Stimulated activated naive B cell treated with anti-CD40 and anti-IgM and Interleukin-4, amounts not matched to agents 10 μg/mL and 1 μg/mL and 100 μg/mL, for 72 hours (primary cell): ENCODE results near the gene LDHAL6A.
"Not testable (repeated sequence)": the region's sequence is repeated elsewhere in the genome, so short reads cannot be mapped to it uniquely, and the experiment has no call there.

ENCODE experiments used
- ATAC-seq, 2 donors: fragments of 150-1000 bp; cut with Tn5 transposase; replicated peaks; 2 replicates each; pipeline ENCODE4 v1.10.0; 2021; ENCODE audit warnings: moderate library complexity in 1 of 2
- DNase-seq: peaks from one replicate; pipeline ENCODE4 v3.0.0; 2021
- H3K27ac Mint-ChIP-seq: one replicate; pipeline ENCODE4 v1.8.0; 2022; ENCODE audit warnings: mild to moderate bottlenecking, mixed read lengths
- H3K27me3 Mint-ChIP-seq, 2 donors: one replicate each; pipeline ENCODE4 v1.8.0; 2022; ENCODE audit warnings: mixed read lengths in 2 of 2
- H3K36me3 Mint-ChIP-seq, 2 donors: one replicate each; pipeline ENCODE4 v1.8.0; 2022; ENCODE audit warnings: mixed read lengths in 2 of 2, mild to moderate bottlenecking in 1 of 2
- H3K4me1 Mint-ChIP-seq, 2 donors: one replicate each; pipeline ENCODE4 v1.8.0; 2022; ENCODE audit warnings: mixed read lengths in 2 of 2, mild to moderate bottlenecking in 1 of 2
- H3K4me3 Mint-ChIP-seq, 2 donors: one replicate each; pipeline ENCODE4 v1.8.0; 2022; ENCODE audit warnings: mild to moderate bottlenecking in 2 of 2, mixed read lengths in 2 of 2, moderate library complexity in 1 of 2
- H3K9me3 Mint-ChIP-seq, 2 donors: one replicate each; pipeline ENCODE4 v1.8.0; 2022; ENCODE audit warnings: mixed read lengths in 2 of 2, mild to moderate bottlenecking in 1 of 2

LDHAL6A gene

DNA sequence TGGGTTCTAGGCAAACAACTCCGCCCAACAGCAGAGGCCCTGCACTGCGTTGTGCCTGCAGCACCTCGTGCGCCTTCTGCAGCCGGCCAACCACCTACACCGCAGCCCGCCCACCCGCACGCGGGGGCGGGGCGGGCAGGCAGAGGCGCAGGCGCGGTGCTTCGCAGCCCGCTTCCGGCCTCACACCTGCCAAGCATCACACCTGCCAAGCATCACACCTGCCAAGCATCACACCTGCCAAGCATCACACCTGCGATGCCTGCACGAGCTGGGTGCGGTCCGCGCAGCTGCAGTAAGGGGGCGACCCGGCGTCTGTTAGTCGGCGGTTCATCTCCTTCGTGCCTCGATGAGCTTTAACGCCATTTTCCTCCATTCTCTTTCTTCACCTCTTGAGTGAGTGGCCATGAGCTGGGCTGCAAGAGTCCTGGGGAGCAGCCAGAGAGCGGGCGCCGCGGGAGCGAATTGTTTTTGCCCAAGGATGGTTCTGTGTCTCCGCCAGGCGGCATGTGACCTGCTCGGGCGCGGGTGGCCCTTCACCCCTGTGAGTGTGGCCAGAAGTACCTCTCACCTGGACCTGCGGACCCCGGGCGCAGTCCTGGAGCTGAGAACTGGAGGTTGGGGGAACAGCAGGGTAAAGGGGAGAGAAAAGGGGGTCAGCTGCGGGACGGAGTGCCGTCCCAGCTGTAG lies at the start of gene LDHAL6A:
TSS of gene LDHAL6A (plus strand) at position 171 of the 687 bp plus-strand sequence. CDS start 825 bp downstream, outside the sequence.
- peaks cover 9 to 14% of the 10 kb centered on the region in 2 donors for H3K27me3 Mint-ChIP-seq
- ATAC-seq (peak in 1 of 2 donors; percentile 36), DNase-seq (no peak)
- H3K4me3 Mint-ChIP-seq = peak within 1 kb of the TSS in 1 of 2 donors; percentile 10
- H3K9me3 Mint-ChIP-seq = no peaks in the 10 kb centered on the region
- peaks cover 0 to 6% of the 10 kb centered on the region in 2 donors for H3K4me1 Mint-ChIP-seq
- no peak within 1 kb of the TSS for H3K27ac Mint-ChIP-seq
- H3K36me3 Mint-ChIP-seq = no peaks in the 10 kb centered on the region

DNA sequence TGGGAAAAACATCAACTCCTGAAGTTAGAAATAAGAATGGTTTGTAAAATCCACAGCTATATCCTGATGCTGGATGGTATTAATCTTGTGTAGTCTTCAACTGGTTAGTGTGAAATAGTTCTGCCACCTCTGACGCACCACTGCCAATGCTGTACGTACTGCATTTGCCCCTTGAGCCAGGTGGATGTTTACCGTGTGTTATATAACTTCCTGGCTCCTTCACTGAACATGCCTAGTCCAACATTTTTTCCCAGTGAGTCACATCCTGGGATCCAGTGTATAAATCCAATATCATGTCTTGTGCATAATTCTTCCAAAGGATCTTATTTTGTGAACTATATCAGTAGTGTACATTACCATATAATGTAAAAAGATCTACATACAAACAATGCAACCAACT lies 48.3 kb upstream of the LDHAL6A start:
- not testable (repeated sequence) for H3K4me3 Mint-ChIP-seq, H3K4me1 Mint-ChIP-seq, H3K9me3 Mint-ChIP-seq, H3K27me3 Mint-ChIP-seq, H3K27ac Mint-ChIP-seq, ATAC-seq, DNase-seq
- peaks cover 35 to 39% of the 10 kb centered on the region in 2 donors for H3K36me3 Mint-ChIP-seq

DNA sequence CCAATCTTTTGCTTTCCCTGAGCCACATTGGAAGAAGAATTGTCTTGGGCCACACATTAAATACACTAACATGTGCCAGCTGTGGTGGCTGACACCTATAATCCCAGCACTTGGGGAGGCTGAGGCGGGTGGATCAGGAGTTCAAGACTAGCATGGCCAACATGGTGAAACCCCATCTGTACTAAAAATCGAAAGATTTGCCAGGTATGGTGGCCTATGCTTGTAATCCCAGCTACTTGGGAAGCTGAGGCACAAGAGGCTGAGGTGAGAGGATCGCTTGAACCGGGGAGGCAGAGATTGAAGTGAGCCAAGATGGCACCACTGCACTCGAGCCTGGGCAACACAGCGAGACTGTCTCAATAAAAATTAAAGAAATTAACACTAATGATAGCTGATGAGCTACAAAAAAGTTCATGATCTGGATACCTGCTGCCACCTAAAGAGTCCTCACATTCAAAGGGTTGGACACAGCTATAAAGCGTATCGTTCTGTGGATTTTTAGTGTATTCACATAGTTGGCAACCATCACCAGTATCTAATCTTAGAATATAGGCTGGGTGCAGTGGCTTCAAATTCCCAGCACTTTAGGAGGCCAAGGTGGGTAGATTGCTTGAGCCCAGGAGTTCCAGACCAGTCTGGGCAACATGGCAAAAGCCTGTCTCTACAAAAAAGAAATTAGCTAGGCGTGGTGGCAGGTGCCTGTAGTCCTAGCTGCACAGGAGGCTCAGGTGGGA lies 46.9 kb upstream of the LDHAL6A start:
- H3K4me3 Mint-ChIP-seq = no peak overlapping the region
- H3K4me1 Mint-ChIP-seq = peaks cover 7 to 9% of the 10 kb centered on the region in 2 donors
- H3K36me3 Mint-ChIP-seq = peaks cover 28% of the 10 kb centered on the region in 2 donors
- H3K9me3 Mint-ChIP-seq = peaks cover 0 to 4% of the 10 kb centered on the region in 2 donors
- no peak overlapping the region for H3K27ac Mint-ChIP-seq
- DNase-seq (no peak), ATAC-seq (peak in 1 of 2 donors; percentile 22)
- no peaks in the 10 kb centered on the region for H3K27me3 Mint-ChIP-seq

DNA sequence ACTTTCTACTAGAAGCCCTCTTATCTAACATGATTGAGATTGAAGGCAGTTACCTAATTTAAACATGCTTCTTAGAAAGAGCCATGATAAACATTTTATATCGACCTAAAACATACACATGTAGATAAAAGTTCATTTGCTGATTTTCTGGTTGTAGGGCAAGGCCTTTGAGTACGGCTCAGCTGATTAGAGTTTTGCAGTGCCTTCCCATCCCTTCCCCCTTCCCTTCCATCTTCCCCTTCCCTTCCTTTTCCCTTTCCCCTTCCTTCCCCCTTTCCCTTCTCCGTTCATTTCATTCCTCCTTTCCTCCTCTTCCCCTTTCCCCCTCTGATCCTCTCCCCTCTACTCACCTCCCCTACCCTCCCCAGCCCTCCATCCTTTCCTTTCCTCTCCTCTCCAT lies 39.2 kb upstream of the LDHAL6A start:
- no peaks in the 10 kb centered on the region for H3K36me3 Mint-ChIP-seq
- peaks cover 4% of the 10 kb centered on the region in 2 donors for H3K4me1 Mint-ChIP-seq
- DNase-seq (no peak), ATAC-seq (no peak)
- H3K9me3 Mint-ChIP-seq = no peaks in the 10 kb centered on the region
- no peaks in the 10 kb centered on the region for H3K27me3 Mint-ChIP-seq
- no peak overlapping the region for H3K27ac Mint-ChIP-seq
- no peak overlapping the region for H3K4me3 Mint-ChIP-seq

DNA sequence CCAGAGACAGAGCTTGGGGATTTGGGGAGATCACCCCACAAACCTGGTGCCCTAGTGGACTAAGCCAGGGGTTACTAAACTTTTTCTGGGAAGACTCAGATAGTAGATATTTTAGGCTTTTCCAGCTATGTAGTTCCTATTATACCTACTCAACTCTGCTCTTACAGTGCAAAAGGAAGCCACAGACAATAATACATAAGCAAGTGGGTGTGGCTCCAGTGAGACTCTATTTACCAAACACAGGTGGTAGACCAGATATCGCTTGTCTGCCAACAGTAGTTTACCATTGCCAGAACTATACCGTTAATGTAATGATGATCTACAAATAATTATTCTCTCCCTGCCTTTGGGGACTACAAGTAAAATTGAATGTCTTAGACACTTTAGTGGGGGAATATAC lies 36.6 kb upstream of the LDHAL6A start:
- H3K36me3 Mint-ChIP-seq = no peaks in the 10 kb centered on the region
- H3K27me3 Mint-ChIP-seq = no peaks in the 10 kb centered on the region
- no peaks in the 10 kb centered on the region for H3K9me3 Mint-ChIP-seq
- H3K4me3 Mint-ChIP-seq = no peak overlapping the region
- no peak for ATAC-seq
- no peak overlapping the region for H3K27ac Mint-ChIP-seq
- DNase-seq = no peak
- no peaks in the 10 kb centered on the region for H3K4me1 Mint-ChIP-seq

DNA sequence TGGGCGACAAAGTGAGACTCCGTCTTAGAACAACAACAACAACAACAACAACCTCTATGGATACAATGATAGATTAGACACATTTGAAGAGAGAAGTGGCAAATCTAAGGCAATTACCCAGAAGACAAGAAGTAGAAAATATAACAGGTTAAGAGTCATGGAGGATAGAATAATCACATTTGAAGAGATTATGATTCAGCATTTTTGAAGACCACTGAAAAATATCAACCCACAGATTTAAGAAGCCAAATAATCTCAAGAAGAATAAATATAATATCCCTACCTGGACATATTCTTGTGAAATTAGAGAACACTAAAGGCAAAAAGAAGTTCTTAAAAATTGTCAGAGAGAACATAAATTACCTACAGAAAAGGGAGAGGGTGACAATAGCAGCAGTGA lies 35.6 kb upstream of the LDHAL6A start:
- Mint-ChIP-seq H3K27me3 (no peaks in the 10 kb centered on the region), H3K27ac (peak overlapping the region; percentile 38), H3K9me3 (no peaks in the 10 kb centered on the region), H3K4me3 (no peak overlapping the region), H3K36me3 (no peaks in the 10 kb centered on the region), H3K4me1 (no peaks in the 10 kb centered on the region)
- DNase-seq (no peak), ATAC-seq (no peak)

DNA sequence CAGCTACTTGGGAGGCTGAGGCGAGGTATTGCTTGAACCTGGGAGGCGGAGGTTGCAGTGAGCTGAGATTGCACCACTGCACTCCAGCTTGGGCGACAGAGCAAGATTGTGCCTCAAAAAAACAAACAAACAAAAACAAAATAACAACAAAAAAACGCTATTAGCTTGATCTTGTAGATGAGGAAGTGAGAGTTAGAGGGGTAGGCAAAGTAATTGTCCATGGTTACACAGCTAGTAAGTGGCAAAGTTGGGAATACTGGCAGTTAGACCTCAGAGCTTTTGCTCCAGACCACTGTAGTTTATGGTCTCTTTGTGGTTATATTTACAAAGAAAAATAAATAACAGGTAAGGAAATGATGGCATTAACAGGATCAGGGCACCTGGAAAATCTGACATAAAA lies 28.4 kb upstream of the LDHAL6A start:
- DNase-seq (no peak), ATAC-seq (no peak)
- Mint-ChIP-seq H3K27ac (no peak overlapping the region), H3K27me3 (peaks cover 0 to 4% of the 10 kb centered on the region in 2 donors), H3K36me3 (no peaks in the 10 kb centered on the region), H3K4me1 (peaks cover 0 to 1% of the 10 kb centered on the region in 2 donors), H3K9me3 (no peaks in the 10 kb centered on the region), H3K4me3 (no peak overlapping the region)

DNA sequence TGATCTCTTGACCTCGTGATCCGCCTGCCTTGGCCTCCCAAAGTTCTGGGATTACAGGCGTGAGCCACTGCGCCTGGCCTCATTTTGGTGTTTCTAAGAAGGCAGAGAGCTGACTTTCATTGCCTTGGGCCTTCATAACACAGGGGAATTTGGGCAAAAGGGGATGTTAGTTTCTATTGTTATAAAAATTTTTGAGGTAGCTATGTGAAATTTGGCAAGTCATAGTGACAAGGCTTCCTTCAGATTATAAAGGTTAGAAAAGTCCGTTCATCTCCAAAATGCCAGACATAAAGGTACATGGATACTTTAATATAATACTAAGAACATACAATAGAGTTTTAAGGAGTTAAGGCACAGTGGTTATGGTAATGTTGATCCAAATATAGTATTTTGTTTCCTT lies 26.3 kb upstream of the LDHAL6A start:
- DNase-seq = no peak
- H3K4me1 Mint-ChIP-seq = peaks cover 0 to 1% of the 10 kb centered on the region in 2 donors
- H3K36me3 Mint-ChIP-seq = no peaks in the 10 kb centered on the region
- no peak overlapping the region for H3K4me3 Mint-ChIP-seq
- ATAC-seq = no peak
- peaks cover 0 to 4% of the 10 kb centered on the region in 2 donors for H3K27me3 Mint-ChIP-seq
- peak overlapping the region; percentile 71 for H3K27ac Mint-ChIP-seq
- peaks cover 0 to 4% of the 10 kb centered on the region in 2 donors for H3K9me3 Mint-ChIP-seq

DNA sequence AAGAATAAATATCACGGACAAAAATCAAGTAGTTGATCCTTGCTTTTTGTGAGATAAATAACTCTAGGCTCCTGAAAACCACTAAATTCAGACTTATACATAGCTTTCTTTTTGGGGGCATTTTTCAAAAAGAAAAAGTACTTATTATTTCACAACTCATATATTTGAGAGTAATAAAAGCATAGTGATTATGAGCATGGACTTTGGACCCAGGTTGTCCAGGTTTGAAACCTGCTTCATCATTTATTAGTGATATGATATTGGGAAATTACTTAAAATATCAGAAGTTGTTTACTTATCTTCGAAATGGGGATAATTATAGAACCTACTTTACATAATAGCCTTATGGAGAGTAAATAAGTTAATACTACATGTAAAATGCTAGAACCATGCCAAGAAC lies 17.0 kb upstream of the LDHAL6A start:
- Mint-ChIP-seq H3K27me3 (peaks cover 0 to 8% of the 10 kb centered on the region in 2 donors), H3K4me3 (no peak overlapping the region), H3K4me1 (no peaks in the 10 kb centered on the region), H3K27ac (no peak overlapping the region), H3K36me3 (no peaks in the 10 kb centered on the region), H3K9me3 (peaks cover 0 to 3% of the 10 kb centered on the region in 2 donors)
- no peak for ATAC-seq
- no peak for DNase-seq

DNA sequence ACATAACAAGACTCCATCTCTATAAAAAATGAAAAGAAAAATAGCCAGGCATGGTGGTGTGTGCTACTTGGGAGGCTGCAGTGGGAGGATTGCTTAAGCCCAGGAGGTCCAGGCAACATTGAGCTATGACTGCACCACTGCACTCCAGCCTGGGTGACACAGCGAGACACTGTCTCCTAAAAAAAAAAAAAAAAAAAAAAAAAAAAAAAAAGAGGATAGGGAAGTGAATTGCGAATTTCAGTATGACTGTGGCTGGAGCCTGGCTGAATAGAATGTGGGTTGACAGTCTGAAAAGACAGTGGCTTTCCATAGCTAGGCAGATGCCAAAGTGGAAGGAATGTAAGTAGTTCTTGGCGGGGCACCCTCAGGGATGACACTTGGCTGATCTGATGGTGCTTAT lies 6.4 kb upstream of the LDHAL6A start:
- Mint-ChIP-seq H3K9me3 (no peaks in the 10 kb centered on the region), H3K4me1 (peaks cover 3 to 5% of the 10 kb centered on the region in 2 donors)

DNA sequence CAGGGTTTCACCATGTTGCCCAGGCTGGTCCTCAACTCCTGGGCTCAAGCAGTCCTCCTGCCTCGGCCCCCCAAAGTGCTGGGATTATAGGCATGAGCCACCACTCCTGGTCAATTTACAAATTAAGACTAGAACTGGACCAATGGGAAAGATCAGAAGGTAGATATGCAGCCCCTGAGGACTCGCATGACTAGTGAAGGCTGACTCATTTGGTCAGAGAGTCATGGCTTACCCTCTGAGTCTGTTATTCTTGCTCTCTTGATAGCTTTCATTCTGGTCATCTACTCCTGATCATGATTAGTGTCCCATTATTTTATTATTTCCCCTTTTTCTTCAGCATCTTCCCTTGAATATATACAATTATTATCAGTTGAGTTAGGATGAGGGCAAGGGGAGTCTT lies 2.7 kb upstream of the LDHAL6A start:
- Mint-ChIP-seq H3K27ac (no peak overlapping the region), H3K4me3 (no peak overlapping the region), H3K9me3 (no peaks in the 10 kb centered on the region), H3K4me1 (peaks cover 0 to 6% of the 10 kb centered on the region in 2 donors), H3K27me3 (peaks cover 18 to 25% of the 10 kb centered on the region in 2 donors), H3K36me3 (no peaks in the 10 kb centered on the region)
- ATAC-seq (no peak), DNase-seq (no peak)

More for the DNA sequence above, 6.4 kb upstream of the LDHAL6A start:
- Mint-ChIP-seq H3K4me3 (no peak overlapping the region), H3K27ac (no peak overlapping the region), H3K36me3 (no peaks in the 10 kb centered on the region), H3K27me3 (peaks cover 12 to 17% of the 10 kb centered on the region in 2 donors)
- DNase-seq (no peak), ATAC-seq (peak in 1 of 2 donors; percentile 29)

DNA sequence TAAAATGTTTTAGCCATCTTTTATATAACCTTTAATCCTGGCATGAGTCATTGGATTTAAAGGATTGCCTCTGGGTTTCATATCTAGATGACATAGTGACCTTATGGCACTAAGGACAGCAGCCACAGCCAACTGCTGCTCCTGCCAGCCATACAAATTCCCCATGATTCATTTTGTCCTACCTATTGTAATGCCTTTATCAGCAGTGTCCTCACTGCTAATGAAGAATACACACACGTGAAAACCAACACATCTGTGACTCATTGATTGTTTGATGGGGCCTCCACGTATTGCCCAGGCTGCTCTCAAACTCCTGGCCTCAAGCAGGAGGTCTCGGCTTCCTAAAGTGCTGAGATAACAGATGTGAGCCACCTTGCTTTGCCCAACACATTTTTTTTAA lies 1.8 kb downstream of the LDHAL6A start:
- peaks cover 9 to 14% of the 10 kb centered on the region in 2 donors for H3K27me3 Mint-ChIP-seq
- no peak for DNase-seq
- no peak overlapping the region for H3K27ac Mint-ChIP-seq
- H3K4me1 Mint-ChIP-seq = peaks cover 0 to 6% of the 10 kb centered on the region in 2 donors
- no peak overlapping the region for H3K4me3 Mint-ChIP-seq
- H3K9me3 Mint-ChIP-seq = no peaks in the 10 kb centered on the region
- no peaks in the 10 kb centered on the region for H3K36me3 Mint-ChIP-seq
- no peak for ATAC-seq

DNA sequence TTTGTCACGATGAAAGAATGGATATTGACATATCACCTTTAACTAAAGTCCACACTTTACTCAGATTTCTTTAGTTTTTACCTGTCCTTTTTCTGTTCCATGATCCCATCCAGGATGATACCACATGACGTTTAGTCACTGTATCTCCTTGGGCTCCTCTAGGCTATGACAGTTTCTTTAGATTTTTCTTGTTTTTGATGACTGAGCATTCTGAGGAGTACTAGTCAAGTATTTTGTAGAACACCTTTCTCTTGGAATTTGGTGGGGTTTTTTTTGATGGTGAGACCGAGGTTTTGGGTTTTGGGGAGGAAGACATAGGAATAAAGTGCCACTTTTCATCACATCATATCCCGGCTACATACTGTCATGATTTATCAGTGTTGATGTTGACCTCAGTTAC lies 4.0 kb downstream of the LDHAL6A start:
- Mint-ChIP-seq H3K36me3 (no peaks in the 10 kb centered on the region), H3K27me3 (peaks cover 8 to 9% of the 10 kb centered on the region in 2 donors), H3K27ac (no peak overlapping the region), H3K4me1 (peaks cover 0 to 6% of the 10 kb centered on the region in 2 donors), H3K4me3 (no peak overlapping the region), H3K9me3 (no peaks in the 10 kb centered on the region)
- no peak for ATAC-seq
- no peak for DNase-seq

DNA sequence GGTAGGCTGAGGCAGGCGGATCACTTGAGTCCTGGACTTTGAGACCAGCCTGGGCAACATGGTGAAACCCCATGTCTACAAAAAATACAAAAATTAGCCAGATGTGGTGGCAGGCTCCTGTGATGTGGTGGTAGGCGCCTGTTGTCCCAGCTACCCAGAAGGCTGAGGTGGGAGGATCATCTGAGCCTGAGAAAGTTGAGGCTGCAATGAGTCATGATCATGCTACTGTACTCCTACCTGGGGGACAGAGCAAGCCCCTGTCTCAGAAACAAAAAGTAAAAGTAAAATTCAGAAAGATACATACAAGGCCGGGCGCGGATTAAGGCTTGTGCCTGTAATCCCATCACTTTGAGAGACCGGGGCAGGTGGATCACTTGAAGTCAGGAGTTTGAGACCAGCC lies 6.3 kb downstream of the LDHAL6A start:
- Mint-ChIP-seq H3K36me3 (no peaks in the 10 kb centered on the region), H3K27ac (no peak overlapping the region), H3K4me3 (no peak overlapping the region), H3K27me3 (no peaks in the 10 kb centered on the region), H3K4me1 (no peaks in the 10 kb centered on the region), H3K9me3 (no peaks in the 10 kb centered on the region)
- ATAC-seq (no peak), DNase-seq (no peak)

DNA sequence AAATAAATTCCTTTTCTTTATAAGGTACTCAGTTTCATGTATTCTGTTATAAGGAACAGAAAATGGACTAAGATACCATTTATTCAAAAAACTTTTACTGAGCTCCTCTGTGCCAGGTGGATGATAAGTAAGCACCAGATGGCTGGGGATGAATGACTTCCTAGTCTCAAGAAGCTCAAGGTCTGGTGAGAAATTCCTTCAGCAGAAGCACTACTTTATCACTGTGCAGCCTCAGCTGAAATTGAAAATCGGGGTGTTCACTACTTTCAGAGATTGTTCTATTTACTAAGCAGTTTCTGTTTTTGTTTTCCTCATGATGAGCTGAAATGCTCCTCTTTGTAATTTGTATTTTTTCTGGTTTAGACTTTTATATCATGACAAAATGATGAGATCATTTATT lies 7.8 kb downstream of the LDHAL6A start:
- H3K4me3 Mint-ChIP-seq = no peak overlapping the region
- no peaks in the 10 kb centered on the region for H3K4me1 Mint-ChIP-seq
- no peak overlapping the region for H3K27ac Mint-ChIP-seq

More for the DNA sequence above, 7.8 kb downstream of the LDHAL6A start:
- ATAC-seq = no peak
- no peaks in the 10 kb centered on the region for H3K9me3 Mint-ChIP-seq
- DNase-seq = no peak
- H3K36me3 Mint-ChIP-seq = no peaks in the 10 kb centered on the region
- no peaks in the 10 kb centered on the region for H3K27me3 Mint-ChIP-seq
